Neural progenitor cell (in vitro differentiated cells): Measurements from ENCODE around the gene ZNF32.

Source experiments
- EZH2 ChIP-seq: fragments of 200-600 bp; sonication (generic); IDR thresholded peaks from 2 replicates; pipeline ENCODE4 v1.6.1; 2017; ENCODE audit warnings: antibody characterized with exemption, mild to moderate bottlenecking, moderate library complexity
- EZH2phosphoT487 ChIP-seq: fragments of 200-600 bp; sonication (generic); IDR thresholded peaks from 2 replicates; pipeline ENCODE4 v1.6.1; 2017; ENCODE audit warnings: antibody characterized with exemption
- TF ChIP-seq, protein P1 (sequence below): fragments of 200-600 bp; sonication (generic); IDR thresholded peaks from 2 replicates; pipeline ENCODE4 v1.5.1; 2017; ENCODE audit warnings: antibody characterized with exemption, mild to moderate bottlenecking

DNA sequence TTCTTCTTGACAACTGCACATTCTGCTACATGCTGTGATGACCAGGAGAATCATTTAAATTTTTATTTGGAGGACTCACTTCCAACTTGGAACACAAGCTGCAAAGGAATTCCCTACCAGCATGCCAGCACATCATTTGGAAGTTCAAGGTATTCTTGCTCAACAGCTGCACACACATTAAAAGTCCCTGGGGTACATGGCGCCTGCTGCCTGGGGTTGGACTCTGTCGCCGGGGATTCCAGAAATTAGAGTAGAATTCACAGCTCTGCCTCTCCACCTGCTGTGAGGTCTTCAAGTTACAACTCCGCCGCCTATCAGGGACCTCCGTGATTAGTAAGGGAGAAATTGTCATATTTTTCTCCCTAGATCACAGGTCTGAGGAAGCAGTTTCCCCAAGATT lies 1.1 kb downstream of the ZNF32 start:
- TF ChIP-seq, protein P1, sequence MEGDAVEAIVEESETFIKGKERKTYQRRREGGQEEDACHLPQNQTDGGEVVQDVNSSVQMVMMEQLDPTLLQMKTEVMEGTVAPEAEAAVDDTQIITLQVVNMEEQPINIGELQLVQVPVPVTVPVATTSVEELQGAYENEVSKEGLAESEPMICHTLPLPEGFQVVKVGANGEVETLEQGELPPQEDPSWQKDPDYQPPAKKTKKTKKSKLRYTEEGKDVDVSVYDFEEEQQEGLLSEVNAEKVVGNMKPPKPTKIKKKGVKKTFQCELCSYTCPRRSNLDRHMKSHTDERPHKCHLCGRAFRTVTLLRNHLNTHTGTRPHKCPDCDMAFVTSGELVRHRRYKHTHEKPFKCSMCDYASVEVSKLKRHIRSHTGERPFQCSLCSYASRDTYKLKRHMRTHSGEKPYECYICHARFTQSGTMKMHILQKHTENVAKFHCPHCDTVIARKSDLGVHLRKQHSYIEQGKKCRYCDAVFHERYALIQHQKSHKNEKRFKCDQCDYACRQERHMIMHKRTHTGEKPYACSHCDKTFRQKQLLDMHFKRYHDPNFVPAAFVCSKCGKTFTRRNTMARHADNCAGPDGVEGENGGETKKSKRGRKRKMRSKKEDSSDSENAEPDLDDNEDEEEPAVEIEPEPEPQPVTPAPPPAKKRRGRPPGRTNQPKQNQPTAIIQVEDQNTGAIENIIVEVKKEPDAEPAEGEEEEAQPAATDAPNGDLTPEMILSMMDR: no peak
- TF ChIP-seq EZH2: no peak
- no peak for TF ChIP-seq EZH2phosphoT487
